GM18858 (cell line): ENCODE results near the gene GALNT16.

ENCODE experiments used
- ATAC-seq: cut with Tn5 transposase; IDR thresholded peaks from one replicate; pipeline ENCODE4 v1.9.1; 2021; ENCODE audit not compliant: unreplicated experiment

The GALNT16 gene

DNA sequence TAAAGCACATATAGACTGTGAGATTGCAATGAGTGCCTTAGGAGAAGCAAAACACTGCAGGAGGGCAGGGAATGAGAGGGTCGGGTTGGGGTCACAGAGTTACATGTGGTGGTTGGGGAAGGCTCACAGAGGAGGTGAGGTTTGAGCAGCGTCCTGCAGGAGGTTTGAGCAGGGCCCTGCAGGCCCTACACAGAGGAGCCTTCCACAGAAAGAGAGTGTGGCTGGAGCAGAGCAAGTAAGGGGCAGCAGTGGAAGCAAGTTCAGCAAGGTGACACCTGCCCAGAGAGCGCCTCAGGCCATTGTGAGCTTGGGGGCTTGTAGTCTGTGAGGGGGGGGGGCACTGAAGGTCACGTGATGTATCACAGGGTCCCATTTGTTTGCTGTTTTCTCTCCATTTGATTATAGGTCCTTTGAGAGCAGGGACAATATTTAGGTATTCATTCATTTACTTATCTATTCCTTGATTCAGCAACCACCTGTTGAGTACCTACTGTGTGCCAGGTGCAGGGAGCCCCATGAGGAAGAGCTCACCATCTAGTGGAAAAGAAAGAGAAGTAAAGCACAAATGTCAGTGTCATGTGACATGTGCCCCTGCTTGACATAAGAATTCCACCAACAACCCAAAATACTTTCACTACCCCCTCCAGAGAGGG lies 56.6 kb downstream of the GALNT16 start:
- ATAC-seq: no peak

GRCh38 chr14:69317102-69317755 lies 57.3 kb downstream of the GALNT16 start:
- ATAC-seq: no peak

DNA sequence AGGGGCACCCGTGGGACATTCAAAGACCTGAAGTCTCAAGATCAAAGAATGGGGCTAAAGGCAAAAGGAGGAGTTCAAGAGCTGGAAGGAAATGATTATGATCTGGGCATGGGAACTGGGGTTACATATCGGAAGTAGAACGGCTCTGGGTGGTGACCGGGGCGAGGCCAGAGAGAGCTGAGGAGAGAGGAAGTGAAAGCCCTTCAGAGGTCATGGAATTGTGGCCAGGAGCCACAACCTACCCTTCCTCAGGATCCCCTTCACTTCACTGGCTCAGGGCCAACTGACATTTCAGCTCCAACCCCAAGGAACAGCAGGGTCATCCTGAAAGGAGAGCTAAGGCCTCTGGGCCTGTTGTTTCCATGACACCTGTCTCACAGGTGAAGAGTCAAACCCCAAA lies 57.8 kb downstream of the GALNT16 start:
- ATAC-seq: no peak

GRCh38 chr14:69318241-69318640 lies 58.3 kb downstream of the GALNT16 start:
- ATAC-seq: no peak

DNA sequence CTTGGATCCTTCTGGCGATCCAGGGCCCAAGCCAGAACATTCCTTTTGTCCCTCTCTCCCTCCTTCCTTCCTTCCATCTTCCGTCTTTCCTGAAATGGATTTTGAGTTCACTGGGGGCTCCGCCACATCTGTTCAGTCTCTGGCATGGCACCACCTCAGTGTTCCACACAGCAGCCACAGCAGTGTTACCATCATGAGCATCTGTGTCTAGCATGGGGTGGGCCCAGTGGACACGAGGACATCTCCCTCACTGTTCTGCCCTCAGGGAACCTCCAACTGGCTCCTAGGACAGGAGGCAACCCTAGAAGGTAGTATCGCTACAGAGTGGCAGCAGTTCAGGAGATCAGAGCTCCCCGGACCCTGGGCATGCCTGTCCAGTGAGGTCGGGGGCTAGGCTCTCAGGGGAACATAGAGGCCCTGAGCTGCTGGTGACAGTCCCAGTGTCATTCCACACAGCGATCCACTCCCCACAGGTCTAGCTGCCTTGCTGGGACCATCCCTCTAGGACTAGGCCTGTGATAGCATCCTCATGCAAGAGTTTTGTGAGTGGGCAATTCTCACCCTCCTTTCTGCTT lies 59.0 kb downstream of the GALNT16 start:
- no peak for ATAC-seq

GRCh38 chr14:69319911-69320310 lies 60.0 kb downstream of the GALNT16 start:
- no peak for ATAC-seq

DNA sequence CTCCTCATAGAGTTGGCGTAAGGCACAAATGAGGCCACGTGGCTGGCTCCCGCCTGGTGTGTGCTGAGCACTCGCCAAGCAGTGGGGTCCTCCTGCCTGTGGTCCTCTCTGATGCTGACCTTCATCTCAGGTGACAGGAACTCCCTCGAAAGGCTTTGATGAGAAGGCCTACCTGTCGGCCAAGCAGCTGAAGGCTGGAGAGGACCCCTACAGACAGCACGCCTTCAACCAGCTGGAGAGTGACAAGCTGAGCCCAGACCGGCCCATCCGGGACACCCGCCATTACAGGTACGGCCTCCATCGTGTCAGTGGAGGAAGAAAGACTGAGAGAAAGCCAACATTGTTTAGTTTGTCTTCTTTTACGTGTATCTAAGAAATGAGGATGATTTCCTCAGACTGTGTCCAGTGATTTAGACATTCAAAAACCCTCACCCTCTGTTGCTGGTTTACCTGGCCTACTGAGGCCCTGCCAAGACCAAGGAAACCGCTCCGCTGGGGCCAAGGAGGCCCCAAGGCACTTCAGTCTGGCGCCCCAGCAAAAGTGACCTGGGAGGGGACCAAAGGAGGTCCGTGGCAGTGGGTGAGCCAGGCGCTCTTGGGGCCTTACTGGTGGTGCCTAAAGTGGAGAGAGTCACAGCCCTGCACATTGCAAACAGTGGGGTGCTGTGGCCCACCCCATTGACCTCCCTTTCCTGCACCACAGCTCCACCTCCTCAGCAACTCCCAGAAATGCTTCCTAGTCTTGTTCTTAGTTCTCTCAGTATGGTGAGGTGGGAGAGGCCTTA lies 60.8 kb downstream of the GALNT16 start:
- no peak for ATAC-seq

GRCh38 chr14:69321601-69322330 lies 61.8 kb downstream of the GALNT16 start:
- ATAC-seq: no peak

GRCh38 chr14:69323266-69323998 lies 63.5 kb downstream of the GALNT16 start:
- no peak for ATAC-seq

DNA sequence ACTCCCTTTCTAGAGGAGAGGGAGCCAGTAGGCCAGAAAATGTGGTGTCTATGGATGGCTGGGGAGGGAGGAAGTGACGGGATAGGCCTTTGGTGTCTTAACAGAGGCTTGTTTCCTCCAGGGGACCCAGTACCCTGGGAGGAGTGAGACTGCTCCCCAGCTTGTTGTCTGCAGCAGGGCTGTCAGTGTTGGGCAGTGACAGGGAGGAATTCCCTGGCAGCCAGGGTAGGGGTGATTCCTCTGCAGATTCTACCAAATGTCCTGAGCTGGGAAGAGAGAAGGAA lies 64.0 kb downstream of the GALNT16 start:
- no peak for ATAC-seq

GRCh38 chr14:69324341-69324931 lies 64.5 kb downstream of the GALNT16 start:
- no peak for ATAC-seq

GRCh38 chr14:69325086-69325485 lies 65.1 kb downstream of the GALNT16 start:
- ATAC-seq: no peak

- no peak for ATAC-seq
These were observed 65.8 kb downstream of the GALNT16 start for GRCh38 chr14:69325646-69326265.

- no peak for ATAC-seq
These were observed 66.7 kb downstream of the GALNT16 start for GRCh38 chr14:69326611-69327010.

GRCh38 chr14:69327507-69327906 lies 67.5 kb downstream of the GALNT16 start:
- ATAC-seq: no peak

DNA sequence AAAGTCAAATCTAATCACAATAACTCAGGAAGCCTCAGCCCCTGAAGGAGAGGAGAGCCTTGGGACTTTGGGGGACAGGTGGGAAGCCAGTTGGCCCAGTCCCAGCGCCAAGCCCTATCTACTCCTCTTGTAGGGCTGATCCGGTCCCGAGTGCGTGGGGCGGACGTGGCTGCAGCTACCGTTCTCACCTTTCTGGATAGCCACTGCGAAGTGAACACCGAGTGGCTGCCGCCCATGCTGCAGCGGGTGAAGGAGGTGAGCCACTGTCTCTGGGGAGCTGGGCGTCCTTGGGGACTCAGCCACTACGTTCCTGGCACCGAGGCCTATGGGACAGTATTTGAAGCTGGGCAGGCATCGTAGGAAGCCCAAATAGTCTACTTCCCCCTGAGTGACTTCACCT lies 68.4 kb downstream of the GALNT16 start:
- no peak for ATAC-seq

- ATAC-seq: no peak
These were observed 68.8 kb downstream of the GALNT16 start for GRCh38 chr14:69328765-69329164.

- no peak for ATAC-seq
These were observed 71.2 kb downstream of the GALNT16 start for GRCh38 chr14:69331206-69331605.

DNA sequence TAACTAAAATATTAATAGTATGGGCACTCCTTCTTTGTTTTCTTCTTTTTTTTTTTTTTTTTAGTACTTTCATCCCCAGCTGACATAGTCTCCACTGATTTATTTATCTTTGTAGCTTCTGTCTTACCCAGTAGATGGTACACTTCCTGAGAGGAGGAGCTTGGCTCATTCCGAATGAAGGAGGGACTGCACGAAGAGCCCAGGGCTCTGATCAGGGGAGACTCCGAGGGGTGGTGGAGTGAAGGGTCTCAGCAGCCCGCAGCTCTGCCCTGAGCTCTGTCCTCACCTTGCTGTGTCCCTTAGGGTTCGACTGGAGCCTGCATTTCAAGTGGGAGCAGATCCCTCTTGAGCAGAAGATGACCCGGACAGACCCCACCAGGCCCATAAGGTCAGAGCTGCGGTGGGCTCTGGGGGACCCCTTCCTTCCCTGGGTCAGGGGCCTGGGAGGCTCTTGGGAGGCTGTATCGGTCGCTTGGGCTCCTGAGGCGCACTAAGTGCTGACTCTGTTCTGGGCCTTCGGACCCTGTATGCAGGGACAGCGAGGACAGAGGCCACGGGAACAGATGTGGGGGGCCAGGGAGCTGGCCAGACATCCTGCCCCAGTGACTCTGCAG lies 72.9 kb downstream of the GALNT16 start:
- no peak for ATAC-seq
